Stimulated activated CD4-positive, alpha-beta T cell treated with anti-CD3 and anti-CD28 coated beads, Interleukin-1b, Interleukin-23, amount 100 ng/mL, for 1 hour (primary cell): ENCODE data around the gene ZNF682.
A peak's percentile ranks its signal among the peaks of the same experiment; 100 is the strongest.
"Not testable (repeated sequence)": the region's sequence is repeated elsewhere in the genome, so short reads cannot be mapped to it uniquely, and the experiment has no call there.

Experiments used
- DNase-seq, 2 donors: peaks; one replicate each; pipeline ENCODE4 v3.0.0-alpha.2; 2020; ENCODE audit warnings: low read depth in 2 of 2

The ZNF682 gene

GRCh38 chr19:20039203-20039723 lies at the start of gene ZNF682:
TSS of gene ZNF682 (minus strand) at chr19:20039505. CDS start at chr19:20039345, 160 bp downstream.
- peak; percentile 85 to 88 for DNase-seq

GRCh38 chr19:20082876-20083275 lies 43.6 kb upstream of the ZNF682 start:
- not testable (repeated sequence) for DNase-seq

- not testable (repeated sequence) for DNase-seq
These were observed 43.0 kb upstream of the ZNF682 start for GRCh38 chr19:20082232-20082833.

GRCh38 chr19:20080656-20081055 lies 41.4 kb upstream of the ZNF682 start:
- DNase-seq: no peak

DNA sequence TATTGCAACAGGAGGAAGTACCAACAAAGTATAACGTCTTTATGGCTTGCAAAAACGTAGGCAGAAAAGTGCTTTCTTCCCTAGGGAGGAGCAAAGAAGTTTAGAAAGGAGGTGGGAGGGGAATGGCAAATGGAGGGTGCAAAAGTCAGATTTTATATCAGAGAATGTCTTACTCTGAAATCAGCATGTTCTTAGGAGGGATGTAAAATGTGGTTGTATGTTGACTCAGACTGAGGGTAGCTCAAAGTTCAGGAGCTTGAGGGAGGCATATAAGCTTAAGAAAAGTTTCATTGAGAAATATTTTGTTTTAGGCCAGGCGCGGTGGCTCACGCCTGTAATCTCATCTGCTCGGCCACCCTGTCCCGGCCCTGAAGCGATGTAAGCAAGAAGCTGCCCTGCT lies 40.2 kb upstream of the ZNF682 start:
- no peak for DNase-seq

DNA sequence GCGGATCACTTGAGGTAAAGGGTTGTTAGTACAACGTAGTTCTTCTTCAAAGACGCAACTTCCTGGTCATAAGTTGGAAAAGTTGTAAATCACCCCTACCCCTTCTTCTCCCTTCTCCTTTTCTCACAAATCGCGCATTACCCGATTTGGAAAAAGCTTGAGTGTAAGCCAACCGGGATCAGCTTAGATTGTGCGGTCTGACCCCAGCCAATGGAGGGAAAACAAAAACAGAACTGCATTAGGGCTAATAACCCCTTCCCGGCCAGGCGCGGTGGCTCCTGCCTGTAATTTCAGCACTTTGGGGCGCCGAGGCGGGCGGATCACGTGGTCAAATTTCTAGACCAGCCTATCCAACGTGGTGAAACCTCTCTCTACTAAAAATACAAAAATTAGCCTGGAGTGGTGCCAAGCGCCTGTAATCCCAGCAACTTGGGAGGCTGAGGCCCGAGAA lies 39.3 kb upstream of the ZNF682 start:
- DNase-seq: no peak

GRCh38 chr19:20077791-20078463 lies 38.6 kb upstream of the ZNF682 start, which contains the start of gene ZNF90:
TSS of gene ZNF90 (plus strand) at chr19:20078000. CDS start at chr19:20078133, 133 bp downstream.
- DNase-seq: peak; percentile 51 to 59

GRCh38 chr19:20072936-20073335 lies 33.6 kb upstream of the ZNF682 start:
- DNase-seq: no peak

- no peak for DNase-seq
These were observed 31.4 kb upstream of the ZNF682 start for GRCh38 chr19:20070691-20071090.

DNA sequence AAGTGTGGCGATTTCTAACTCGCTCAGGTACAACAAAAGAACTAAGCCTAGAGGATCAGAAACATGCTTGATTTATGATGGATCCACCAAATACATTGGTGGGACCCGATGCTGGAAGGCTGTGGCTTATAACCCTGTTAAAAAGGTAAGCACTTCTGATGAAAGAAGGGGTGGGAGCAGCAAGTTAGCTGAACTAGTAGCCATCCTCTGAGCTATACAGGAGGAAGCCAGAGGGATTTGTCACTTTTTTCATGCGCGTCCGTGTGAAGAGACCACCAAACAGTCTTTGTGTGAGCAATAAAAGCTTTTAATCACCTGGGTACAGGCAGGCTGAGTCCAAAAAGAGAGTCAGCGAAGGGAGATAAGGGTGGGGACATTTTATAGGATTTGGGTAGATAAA lies 29.3 kb upstream of the ZNF682 start:
- not testable (repeated sequence) for DNase-seq

GRCh38 chr19:20067943-20068342 lies 28.6 kb upstream of the ZNF682 start:
- no peak for DNase-seq

DNA sequence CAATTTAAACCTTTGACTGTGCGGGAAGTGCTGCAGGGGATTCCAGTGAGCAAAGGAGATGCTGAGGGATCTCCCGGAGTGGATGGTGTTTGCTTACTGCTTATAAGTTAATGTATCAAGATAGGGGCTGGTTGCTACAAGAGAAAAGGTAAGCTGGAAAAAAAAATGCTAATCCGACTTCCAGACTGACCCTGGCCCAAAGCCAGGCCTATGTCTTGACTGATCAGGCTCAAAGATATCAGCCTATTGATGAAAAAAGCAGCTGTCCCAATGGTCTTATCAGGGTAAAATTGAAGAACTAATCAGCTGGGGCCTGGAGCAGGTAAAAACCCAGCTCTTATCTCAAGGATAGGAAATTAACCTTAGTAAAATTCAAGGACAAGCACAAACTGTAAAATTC lies 27.6 kb upstream of the ZNF682 start:
- DNase-seq: no peak

DNA sequence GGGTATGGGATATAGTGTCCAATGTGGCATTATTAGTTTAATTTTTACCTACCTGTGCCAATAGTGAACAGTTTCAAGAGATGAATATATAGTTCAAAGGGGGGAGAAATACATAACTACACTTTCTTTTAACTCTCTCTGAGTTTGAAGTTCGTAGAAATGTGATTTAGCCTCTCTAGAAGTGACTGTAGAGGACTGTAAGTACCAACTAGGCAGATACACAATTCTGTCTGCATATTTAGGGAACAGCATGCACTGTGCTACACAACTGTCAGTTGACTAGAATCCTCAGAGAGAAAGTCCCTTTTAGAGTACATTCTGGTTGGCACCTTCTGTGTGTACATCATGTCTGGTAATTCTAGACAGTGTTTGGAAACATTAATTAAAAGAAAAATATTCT lies 21.0 kb upstream of the ZNF682 start:
- no peak for DNase-seq

DNA sequence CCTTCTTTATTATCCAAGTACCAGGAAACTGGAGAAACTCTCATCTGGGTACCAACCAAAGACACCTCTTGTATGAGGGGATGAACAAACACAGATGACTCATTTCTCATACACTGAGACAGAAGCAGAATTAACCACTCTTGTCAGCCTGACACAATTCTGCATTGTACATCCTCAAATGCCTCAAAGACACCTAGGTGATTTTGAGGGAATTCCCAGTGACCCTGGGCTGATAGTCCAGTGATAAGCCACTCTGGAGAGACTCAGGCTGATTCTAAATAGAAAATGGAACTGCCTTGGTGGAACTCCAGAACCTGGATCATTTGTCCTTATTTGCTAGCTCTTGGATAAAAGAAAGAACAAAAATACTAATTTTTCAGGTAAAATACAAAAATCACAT lies 19.4 kb upstream of the ZNF682 start:
- not testable (repeated sequence) for DNase-seq

DNA sequence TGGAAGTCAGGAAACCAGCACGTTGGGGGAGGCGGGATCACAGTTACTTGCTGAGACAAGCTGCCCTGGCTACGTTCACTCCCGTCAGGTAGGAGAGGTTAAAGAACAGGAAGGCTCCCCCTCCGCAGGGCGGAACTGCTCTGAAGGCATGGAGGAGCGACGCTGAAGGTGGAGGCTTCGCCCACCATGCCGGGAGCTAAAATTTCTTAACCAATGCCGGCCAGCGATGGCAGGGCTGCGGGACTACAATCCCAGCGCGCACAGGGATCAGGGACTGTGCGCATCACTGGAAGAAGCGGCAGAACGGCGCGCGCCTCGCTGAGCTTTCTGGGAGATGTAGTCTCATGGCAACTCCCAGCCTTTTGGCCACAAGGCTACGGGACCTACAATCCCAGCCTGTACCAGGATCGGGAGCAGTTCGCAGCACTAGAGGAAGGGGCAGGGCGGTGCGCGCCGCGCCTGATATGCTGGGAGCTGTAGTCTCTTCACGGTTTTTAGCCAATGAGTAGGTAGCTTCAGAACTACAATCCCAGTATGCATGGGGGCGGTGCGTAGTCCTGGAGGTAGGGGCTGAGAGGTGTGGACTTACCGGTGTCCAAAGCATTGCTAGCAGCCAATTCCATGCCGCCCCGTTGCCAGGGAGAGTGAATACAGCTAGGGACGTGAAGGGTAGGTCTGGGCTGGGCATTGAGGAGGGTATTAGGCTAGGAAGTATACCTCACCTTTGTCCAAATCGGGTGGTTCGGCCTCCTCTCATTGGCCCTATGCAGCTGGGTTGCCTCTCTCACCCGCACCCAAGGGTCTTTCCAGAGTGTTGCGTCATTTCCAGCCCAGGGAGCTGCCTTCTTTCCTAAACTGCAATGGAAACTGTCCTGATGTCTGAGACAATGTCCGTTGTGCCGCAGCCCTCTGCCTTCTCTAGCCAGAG lies 12.8 kb upstream of the ZNF682 start:
- peak; percentile 9 to 35 for DNase-seq

DNA sequence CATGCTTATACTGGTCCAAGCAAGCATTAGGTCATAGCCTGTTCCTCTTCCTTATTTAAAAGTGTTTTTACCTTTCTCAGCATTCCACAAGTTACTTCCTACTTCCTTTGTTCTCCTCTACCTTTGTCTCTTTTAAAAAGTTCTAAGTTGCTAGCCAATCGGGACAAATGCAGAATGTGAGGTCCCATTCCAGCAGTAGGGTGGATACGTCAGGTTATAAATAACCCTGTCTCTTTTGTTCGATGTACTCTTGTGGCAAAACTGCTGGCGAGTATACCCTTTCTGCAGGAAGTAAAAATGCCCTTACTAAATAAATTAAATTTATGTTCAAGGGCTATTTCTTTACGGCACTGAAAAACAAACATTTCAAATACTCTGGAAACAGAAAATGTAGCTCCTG lies 6.4 kb upstream of the ZNF682 start:
- DNase-seq: not testable (repeated sequence)

DNA sequence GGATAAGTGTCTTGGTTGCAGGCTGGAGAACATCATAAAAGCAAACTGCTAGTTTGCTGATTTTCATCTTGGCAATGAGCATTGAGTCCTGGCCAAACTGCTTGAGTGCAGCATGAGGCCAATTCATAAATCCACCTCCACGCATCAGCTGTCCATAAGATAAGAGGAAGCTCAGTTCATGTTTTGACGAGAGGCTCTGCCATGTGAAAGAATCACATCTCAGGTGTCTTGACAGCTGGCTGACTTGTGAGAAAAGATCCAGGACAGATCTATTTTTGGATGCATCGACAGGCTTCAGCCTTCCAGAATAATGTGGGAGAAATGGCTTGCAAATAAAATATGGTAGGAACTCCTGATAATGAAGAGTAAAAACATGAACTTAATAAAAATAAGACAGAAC lies 5.4 kb upstream of the ZNF682 start:
- no peak for DNase-seq

DNA sequence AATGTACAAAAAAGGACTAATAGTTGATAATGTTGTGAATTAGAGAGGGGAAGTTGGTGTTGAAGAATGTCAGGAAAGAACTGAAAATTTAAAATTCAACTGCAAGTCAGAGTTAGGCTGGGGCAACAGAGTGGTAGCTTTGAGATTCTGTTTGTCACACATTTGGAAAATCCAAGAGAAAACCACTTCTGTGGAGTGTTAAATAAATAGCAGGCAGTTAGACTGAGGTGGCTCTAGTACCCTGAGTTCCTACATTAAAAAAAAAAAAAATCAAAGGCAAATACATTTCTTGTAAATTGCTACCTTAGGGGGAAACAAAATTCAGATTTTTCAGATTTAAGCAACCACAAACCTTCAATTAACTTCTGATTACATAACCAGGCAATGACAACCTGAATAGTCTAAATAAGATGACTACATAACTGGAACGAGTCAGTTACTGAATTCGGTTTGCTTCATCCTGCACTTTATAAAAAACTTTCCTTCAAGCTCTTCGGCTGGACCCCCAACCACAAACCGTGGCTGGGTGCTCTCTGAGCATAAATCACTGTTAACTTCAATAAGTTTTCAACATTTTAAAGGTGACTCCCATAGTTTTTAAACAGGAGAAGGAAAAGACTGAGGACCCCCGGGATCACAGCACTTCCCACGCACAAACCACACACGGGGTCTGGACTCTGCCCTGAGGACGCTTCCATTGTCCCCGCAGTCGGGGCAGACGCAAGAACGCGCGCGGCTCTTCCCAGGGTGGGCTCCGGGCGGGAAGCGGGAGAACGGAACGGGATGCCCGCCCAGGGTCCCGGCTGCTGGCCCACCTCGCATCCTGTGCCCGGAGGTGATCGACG lies 725 bp downstream of the ZNF682 start:
- DNase-seq: no peak

- no peak for DNase-seq
These were observed 3.4 kb downstream of the ZNF682 start for GRCh38 chr19:20035935-20036334.

DNA sequence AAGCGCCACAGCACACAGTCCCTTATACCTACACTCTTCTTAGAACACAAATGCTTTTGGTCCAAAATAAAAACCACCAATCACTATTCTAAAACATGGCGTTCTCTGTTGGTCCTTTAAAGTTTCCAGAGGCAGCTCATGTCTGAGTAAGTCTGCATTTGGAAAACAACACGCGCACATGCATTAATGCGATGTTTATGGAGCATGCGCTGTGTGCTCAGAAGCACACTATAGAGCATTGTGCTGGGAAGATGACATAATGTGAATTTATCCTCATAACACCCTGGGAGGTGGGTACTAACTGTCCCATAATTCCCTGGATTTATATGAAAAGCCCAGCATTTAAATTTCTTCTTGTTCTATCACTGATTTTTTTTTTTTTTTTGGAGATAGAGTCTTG lies 10.7 kb downstream of the ZNF682 start:
- DNase-seq: no peak

GRCh38 chr19:20005741-20006140 lies 33.6 kb downstream of the ZNF682 start:
- DNase-seq: no peak
